AG04450 (cell line): ENCODE measurements around the gene ACP7. TPM values are rescaled to one million over a fixed set of nuclear protein-coding genes. Genes with fewer than 3 reads are reported as not detected.
A peak's percentile ranks its signal among the peaks of the same experiment; 100 is the strongest.

ENCODE experiments used
- CTCF ChIA-PET: fragments of 300-600, 350-600 bp; formaldehyde crosslinking; extraction: SDS; loops from one replicate; lab custom pipeline; 2022; ENCODE audit warnings: antibody characterized with exemption, inconsistent platforms; lab: Charles Lee
- POLR2A ChIA-PET: fragments of 350-600 bp; formaldehyde crosslinking; extraction: SDS; loops from one replicate; lab custom pipeline; 2021; ENCODE audit warnings: antibody characterized with exemption, inconsistent platforms; lab: Yijun Ruan, JAX
- DNase-seq: peaks from one replicate; pipeline ENCODE4 v3.0.0-alpha.2; 2011; ENCODE audit warnings: low read depth, low spot score
- H3K27ac ChIP-seq: one replicate; pipeline ENCODE4 v1.5.1; 2012; ENCODE audit warnings: low read depth, low read length, control low read depth
- H3K27me3 ChIP-seq: one replicate; pipeline ENCODE4 v1.6.0; 2012; ENCODE audit warnings: low read length; ENCODE audit not compliant: control insufficient read depth, insufficient read depth
- H3K4me3 ChIP-seq: 2 replicates; pipeline ENCODE4 v1.5.1; 2011; ENCODE audit warnings: mild to moderate bottlenecking, low read depth, low read length, control low read depth
- H3K9me3 ChIP-seq: 2 replicates; pipeline ENCODE4 v1.5.1; 2012; ENCODE audit warnings: low read length; ENCODE audit not compliant: control insufficient read depth, insufficient read depth
- polyA minus RNA-seq: library from RNA; depleted of rRNA, polyadenylated mRNA; stranded (reverse); fragments of >200 nt; gene quantifications from 2 replicates; pipeline ENCODE4 v1.2.3, GENCODE V29; 2011; rRNA and poly(A)+ RNA removed
- polyA plus RNA-seq: library from polyadenylated mRNA; depleted of rRNA; stranded (reverse); fragments of >200 nt; gene quantifications from 2 replicates; pipeline ENCODE4 v1.2.3, GENCODE V29; 2011; rRNA removed
- TF ChIP-seq, protein P1 (sequence below): IDR thresholded peaks from 2 replicates; pipeline ENCODE4 v1.5.1; 2011; ENCODE audit warnings: low read depth, low read length, control low read depth, inconsistent platforms

The ACP7 gene, protein sequence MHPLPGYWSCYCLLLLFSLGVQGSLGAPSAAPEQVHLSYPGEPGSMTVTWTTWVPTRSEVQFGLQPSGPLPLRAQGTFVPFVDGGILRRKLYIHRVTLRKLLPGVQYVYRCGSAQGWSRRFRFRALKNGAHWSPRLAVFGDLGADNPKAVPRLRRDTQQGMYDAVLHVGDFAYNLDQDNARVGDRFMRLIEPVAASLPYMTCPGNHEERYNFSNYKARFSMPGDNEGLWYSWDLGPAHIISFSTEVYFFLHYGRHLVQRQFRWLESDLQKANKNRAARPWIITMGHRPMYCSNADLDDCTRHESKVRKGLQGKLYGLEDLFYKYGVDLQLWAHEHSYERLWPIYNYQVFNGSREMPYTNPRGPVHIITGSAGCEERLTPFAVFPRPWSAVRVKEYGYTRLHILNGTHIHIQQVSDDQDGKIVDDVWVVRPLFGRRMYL
- polyA plus RNA-seq (not detected in 2 replicates), polyA minus RNA-seq (not detected in 2 replicates)

DNA sequence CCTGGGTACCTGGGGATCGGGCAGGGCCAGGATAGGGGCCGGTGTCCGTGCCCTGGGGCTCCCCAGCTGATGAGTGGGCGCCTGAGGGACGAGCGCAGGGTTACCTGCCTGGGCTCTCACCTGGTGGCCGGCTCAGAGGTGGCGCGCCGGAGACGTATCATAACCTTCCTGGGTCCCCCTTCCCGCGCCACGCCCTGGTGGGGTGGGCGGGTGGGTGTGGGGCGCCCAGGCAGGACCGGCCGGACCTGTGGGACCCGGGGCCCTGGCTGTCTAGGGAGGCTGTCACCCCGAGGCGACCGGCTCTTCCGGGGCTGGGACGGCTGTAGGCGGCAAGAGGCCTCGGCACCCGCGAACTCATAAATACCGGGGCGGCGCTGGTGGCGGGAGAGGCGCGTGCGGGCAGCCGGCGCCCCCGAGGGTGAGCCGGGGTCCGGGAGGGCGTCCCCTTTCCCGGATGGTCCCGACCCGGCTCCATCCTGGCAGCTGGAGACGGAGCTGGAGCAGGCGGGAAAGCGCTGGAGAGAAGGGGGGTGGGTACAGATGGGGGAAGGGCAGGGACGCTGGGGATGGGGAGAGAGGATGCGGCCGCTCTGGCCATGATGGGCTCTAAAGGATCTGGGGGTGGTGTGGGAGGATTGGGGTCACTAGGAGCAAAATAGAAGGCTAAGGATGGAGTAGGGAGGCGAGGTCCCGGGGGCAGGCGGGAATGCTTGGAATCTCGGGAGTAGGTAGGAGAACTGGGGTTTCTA lies at the start of gene ACP7:
TSS of gene ACP7 (plus strand) at position 386 of the 749 bp plus-strand sequence. CDS start 902 bp downstream, outside the sequence.
- H3K9me3 ChIP-seq = no peaks in the 10 kb centered on the region
- ChIA-PET CTCF (interaction anchor here (2.2 kb wide), 1 partner anchor 26 kb away, joined by 7 read pairs; no protein-coding TSS in a partner anchor), POLR2A (no interaction called here)
- DNase-seq = no peak
- TF ChIP-seq, protein P1, sequence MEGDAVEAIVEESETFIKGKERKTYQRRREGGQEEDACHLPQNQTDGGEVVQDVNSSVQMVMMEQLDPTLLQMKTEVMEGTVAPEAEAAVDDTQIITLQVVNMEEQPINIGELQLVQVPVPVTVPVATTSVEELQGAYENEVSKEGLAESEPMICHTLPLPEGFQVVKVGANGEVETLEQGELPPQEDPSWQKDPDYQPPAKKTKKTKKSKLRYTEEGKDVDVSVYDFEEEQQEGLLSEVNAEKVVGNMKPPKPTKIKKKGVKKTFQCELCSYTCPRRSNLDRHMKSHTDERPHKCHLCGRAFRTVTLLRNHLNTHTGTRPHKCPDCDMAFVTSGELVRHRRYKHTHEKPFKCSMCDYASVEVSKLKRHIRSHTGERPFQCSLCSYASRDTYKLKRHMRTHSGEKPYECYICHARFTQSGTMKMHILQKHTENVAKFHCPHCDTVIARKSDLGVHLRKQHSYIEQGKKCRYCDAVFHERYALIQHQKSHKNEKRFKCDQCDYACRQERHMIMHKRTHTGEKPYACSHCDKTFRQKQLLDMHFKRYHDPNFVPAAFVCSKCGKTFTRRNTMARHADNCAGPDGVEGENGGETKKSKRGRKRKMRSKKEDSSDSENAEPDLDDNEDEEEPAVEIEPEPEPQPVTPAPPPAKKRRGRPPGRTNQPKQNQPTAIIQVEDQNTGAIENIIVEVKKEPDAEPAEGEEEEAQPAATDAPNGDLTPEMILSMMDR = no peak
- H3K4me3 ChIP-seq = peak within 1 kb of the TSS; percentile 41
- H3K27me3 ChIP-seq = peaks cover 31% of the 10 kb centered on the region
- no peak within 1 kb of the TSS for H3K27ac ChIP-seq

DNA sequence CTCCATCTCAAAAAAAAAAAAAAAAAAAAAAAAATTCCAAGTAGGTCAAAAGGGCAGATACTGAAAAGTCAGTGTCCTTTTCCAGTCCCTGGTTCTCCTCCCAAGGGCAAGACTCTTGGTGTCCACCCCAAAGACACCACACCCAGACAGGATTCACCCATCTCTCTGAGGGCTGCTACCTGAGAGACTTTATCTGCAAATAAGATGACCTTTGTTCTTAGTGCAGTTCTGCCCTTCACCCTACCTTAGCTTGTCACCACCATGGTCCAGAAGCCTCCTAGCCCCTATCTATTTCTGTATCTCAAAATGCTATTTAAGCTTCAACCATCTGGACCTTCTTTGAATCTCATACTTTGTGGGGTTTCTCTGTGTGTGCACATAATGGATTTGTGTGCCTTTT lies 47.6 kb upstream of the ACP7 start:
- Histone ChIP-seq H3K4me3 (no peak overlapping the region), H3K27me3 (peaks cover 10% of the 10 kb centered on the region), H3K9me3 (peaks cover 4% of the 10 kb centered on the region; the same call in 1 of the 2 replicates), H3K27ac (no peak overlapping the region)
- ChIA-PET CTCF (interaction anchor here (0.7 kb wide), 1 partner anchor 8 kb away, joined by 4 read pairs; no protein-coding TSS in a partner anchor), POLR2A (no interaction called here)
- TF ChIP-seq, protein P1 = no peak
- no peak for DNase-seq

DNA sequence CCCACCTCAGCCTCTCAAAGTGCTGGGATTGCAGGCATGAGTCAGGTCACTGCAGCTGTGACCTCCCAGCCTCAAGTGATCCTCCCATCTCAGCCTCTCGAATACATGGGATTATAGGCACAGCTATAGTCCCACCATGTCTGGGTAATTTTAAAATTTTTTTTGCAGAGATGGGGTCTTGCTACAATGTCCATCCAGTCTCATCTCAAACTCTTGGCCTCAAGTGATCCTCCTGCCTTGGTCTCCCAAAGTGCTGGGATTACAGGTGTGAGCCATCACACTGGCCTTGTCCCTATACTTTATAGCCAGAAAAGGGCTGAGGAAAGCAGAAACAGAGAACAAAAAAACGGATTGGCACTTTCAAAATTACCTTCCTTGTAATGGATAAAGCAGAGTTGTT lies 47.0 kb upstream of the ACP7 start:
- TF ChIP-seq, protein P1 = no peak
- CTCF ChIA-PET = interaction anchor here (1.5 kb wide), 1 partner anchor 15 kb away, joined by 6 read pairs; no protein-coding TSS in a partner anchor
- no peak overlapping the region for H3K4me3 ChIP-seq
- H3K27me3 ChIP-seq = peaks cover 9% of the 10 kb centered on the region
- no peak for DNase-seq
- H3K27ac ChIP-seq = no peak overlapping the region
- POLR2A ChIA-PET = no interaction called here
- H3K9me3 ChIP-seq = peaks cover 4% of the 10 kb centered on the region; the same call in 1 of the 2 replicates

DNA sequence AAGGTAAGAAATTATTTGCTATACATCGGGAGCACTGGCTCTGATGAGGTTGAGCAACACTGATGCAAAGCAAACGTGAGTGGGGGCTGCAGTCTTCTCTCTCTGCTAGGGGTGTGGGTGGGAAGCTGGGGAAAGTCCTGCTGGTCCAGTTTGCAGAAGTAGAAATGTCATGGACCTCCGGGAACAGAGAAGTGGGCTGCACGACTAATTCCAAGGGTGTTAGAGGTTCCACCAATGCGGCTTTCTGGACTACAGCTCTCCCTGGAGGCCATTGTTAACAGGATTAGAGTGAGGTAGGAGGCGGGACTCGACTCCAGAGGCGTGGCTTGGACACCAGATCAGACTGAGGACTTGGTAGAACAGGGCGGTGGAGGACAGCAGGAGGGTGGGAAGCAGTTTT lies 46.1 kb upstream of the ACP7 start:
- no peak for DNase-seq

More for the DNA sequence above, 46.1 kb upstream of the ACP7 start:
- H3K27me3 ChIP-seq = peaks cover 3% of the 10 kb centered on the region
- H3K4me3 ChIP-seq = no peak overlapping the region
- ChIA-PET CTCF (interaction anchor here (1.5 kb wide), 1 partner anchor 14 kb away, joined by 6 read pairs; no protein-coding TSS in a partner anchor), POLR2A (no interaction called here)
- H3K9me3 ChIP-seq = peaks cover 4% of the 10 kb centered on the region; the same call in 1 of the 2 replicates
- no peak overlapping the region for H3K27ac ChIP-seq
- TF ChIP-seq, protein P1 = peak; percentile 30
